HG02970 (cell line): ENCODE results near the gene SDHA.
"Not testable (repeated sequence)": the region's sequence is repeated elsewhere in the genome, so short reads cannot be mapped to it uniquely, and the experiment has no call there.

Source experiments
- ATAC-seq: cut with Tn5 transposase; IDR thresholded peaks from one replicate; pipeline ENCODE4 v1.9.1; 2021; ENCODE audit warnings: mild to moderate bottlenecking, moderate library complexity, moderate number of reproducible peaks; ENCODE audit not compliant: unreplicated experiment, low FRiP score

Gene SDHA

DNA sequence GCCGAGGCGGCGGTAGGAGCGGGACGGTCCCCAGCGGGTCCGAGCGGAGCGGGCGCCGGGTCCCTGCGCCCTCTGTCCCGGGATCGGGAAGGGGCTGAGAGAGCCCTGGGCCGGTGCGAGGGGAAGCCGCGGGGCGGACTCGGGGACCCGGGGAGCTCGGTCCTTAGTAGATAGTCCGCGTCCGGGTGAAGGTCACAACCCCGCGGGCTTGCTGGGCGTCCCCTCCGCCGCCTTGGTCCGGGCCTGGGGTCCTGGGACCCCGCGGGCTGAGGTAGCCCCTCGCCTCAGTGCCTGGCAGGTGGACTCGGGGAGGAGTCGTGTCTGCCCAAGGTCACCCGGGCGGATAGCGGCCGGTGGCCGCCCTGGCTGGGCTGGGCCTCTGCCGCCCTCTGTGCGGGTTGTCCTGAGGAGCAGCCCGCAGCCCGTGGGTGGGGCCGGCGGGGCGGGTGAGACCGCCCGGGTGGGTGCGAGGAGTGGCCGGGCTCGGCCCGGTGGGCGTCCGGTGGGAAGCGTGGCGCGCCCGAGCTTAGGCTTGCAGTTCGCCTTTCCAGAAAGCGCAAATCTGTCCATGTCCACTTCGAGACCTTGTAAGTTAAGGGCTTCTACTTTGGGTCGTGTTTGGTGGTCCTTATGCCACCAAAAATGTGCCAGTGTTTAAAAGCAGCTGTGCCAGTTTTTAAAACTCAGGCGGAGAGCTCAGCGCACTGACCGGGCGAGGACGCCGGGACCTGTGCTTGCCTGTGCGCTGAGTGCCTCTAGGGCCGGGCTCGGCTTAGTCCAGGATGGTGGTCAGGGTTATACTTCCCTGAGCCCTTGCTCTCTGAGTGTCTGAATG lies 554 bp downstream of the SDHA start:
- ATAC-seq: peak; percentile 4

- no peak for ATAC-seq
Observed at GRCh38 chr5:219460-219863, 1.3 kb downstream of the SDHA start.

GRCh38 chr5:219991-220390 lies 1.9 kb downstream of the SDHA start:
- ATAC-seq: no peak

GRCh38 chr5:222951-223715 lies 5.0 kb downstream of the SDHA start:
- ATAC-seq: not testable (repeated sequence)

DNA sequence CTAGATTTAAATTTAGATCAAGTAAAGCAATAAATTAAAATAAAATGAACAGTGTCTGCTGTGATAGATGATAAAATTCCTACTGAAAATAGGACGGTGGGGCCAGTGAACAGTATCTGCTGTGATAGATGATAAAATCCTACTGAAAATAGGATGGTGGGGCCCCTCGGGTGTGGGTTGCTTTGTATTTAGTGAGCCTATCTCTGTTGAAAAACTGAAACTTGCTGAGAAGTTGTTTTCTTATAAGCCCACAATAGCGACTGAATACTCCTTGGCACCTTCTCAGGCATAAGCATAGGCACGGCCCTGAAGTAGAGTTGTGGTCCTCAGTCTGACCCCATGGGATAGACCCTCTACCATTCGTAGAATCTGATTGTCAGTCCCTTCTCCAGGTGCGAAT lies 5.7 kb downstream of the SDHA start:
- ATAC-seq: no peak

DNA sequence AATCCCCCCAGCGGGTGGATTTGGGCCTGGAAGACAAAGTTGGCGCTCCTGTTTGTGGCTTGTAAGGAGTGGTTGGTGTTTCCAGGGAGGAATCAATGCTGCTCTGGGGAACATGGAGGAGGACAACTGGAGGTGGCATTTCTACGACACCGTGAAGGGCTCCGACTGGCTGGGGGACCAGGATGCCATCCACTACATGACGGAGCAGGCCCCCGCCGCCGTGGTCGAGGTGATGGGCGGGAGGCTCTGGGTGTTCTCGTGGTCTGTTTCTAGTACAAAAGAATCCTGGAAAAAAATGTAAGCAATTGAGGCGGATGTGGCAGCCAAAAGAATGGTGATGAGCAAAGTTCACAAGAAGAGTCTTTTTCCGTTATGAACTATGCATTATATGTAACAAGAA lies 7.2 kb downstream of the SDHA start:
- no peak for ATAC-seq

- not testable (repeated sequence) for ATAC-seq
Observed at GRCh38 chr5:227375-227774, 9.3 kb downstream of the SDHA start.

DNA sequence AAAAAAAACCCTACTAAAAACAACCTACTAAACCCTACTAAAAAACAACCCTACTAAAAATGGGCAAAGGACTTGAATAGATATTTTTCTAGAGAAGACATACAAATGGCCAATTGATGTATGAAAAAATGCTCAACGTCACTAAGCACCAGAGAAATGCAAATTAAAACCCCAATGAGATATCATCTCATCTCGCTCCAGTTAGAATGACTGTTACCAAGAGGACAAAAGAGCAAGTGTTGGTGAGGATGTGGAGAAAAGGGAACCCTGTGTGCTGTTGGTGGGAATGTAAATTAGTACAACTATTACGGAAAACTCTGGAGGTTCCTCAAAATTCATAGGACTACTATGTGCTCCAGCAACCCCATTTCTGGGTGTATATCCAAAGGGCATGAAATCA lies 10.8 kb downstream of the SDHA start:
- no peak for ATAC-seq

DNA sequence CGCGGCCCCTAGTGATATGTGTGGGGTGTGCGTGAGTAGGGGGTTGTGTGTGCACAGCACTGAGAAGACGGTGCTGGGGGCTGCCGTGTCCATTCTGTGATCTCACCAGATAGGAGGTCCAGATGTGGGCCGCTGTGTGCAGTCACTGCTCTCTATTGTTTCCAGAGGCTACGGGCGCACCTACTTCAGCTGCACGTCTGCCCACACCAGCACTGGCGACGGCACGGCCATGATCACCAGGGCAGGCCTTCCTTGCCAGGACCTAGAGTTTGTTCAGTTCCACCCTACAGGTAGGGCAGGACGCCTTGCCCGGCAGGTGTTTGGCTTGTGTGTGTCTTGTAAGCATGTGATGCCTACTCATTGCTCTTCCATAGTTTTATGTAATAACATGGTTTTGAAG lies 12.6 kb downstream of the SDHA start:
- ATAC-seq: no peak

- ATAC-seq: no peak
Observed at GRCh38 chr5:231661-232060, 13.5 kb downstream of the SDHA start.

- not testable (repeated sequence) for ATAC-seq
Observed at GRCh38 chr5:233426-233825, 15.3 kb downstream of the SDHA start.

DNA sequence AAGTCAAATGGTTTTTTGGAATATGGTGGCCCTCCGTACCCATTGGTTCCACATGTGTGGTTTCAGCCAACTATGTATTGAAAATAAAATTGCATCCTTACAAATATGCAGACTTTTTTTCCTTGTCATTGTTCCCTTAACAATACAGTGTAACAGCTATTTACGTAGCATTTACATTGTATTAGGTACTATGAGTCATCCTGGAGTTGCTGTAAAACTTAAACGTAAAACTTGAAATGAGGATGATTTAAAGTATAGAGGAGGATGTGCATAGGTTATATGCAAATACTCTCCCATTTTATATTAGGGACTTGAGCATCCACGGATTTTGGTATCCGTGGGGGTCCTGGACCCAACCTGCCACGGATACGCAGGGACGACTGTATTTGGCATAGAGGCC lies 16.3 kb downstream of the SDHA start:
- ATAC-seq: no peak

DNA sequence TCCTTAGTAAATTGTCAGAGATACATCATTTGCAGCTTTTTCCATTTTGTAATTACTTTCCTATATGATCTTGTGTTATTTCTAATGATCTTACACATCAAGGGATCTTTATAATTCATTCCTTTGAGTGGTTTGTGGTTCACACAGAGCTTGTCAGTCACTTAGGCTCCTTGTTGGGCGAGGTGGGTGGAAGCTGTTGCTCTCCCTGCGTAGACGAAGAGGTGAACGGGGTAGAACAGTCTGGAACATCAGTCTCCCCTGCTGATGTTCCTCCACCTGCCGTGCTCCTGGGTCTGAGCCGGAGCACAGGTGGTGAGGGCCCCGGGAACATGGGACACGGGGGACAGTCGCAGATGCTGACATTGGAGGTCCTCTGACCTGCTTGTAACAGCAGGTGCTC lies 17.4 kb downstream of the SDHA start:
- not testable (repeated sequence) for ATAC-seq

GRCh38 chr5:237931-238330 lies 19.8 kb downstream of the SDHA start:
- not testable (repeated sequence) for ATAC-seq

GRCh38 chr5:240550-240949 lies 22.4 kb downstream of the SDHA start:
- ATAC-seq: not testable (repeated sequence)

- ATAC-seq: not testable (repeated sequence)
Observed at GRCh38 chr5:241045-241669, 23.0 kb downstream of the SDHA start.

DNA sequence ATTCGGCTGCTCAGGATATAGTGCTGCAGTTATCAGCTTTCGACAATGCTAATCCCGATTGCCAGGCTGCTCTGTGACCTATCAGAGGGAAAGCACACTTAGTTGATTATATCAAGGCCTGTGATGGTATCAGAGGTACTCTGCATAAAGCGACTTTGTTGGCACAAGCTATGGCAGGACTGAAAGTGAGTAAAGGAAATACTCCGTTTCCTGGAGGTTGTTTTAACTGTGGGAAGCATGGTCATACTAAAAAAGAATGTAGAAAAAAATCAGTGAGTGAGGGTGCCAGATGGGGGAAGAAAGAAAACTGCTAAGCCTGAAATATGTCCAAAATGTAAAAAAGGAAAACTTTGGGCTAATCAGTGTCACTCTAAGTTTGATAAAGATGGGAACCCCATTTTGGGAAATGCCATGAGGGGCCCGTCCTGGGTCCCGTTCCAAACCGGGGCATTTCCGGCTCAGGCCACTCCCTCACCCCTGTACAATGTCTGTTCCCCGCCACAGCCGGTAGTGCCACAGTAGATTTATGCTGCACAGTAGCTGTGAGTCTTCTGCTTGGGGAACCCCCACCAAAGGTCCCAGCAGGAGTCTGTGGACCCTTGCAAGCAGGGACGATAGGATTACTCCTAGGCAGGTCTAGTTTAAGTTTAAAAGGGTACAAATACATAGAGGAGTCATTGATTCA lies 25.7 kb downstream of the SDHA start:
- not testable (repeated sequence) for ATAC-seq

DNA sequence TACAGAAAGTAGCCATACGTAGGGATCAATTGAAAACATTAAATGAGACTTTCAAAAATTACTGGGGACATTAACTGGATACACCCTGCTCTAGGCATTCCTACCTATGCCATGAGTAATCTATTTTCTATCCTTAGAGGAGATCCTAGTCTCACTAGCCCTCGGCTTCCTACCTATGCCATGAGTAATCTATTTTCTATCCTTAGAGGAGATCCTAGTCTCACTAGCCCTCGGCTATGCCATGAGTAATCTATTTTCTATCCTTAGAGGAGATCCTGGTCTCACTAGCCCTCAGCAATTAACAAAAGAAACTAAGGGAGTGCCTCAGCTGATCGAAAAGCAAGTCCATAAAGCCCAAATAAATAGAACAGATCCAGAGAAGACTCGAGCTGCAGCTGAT lies 27.6 kb downstream of the SDHA start:
- not testable (repeated sequence) for ATAC-seq

GRCh38 chr5:250396-250795 lies 32.3 kb downstream of the SDHA start:
- ATAC-seq: not testable (repeated sequence)

DNA sequence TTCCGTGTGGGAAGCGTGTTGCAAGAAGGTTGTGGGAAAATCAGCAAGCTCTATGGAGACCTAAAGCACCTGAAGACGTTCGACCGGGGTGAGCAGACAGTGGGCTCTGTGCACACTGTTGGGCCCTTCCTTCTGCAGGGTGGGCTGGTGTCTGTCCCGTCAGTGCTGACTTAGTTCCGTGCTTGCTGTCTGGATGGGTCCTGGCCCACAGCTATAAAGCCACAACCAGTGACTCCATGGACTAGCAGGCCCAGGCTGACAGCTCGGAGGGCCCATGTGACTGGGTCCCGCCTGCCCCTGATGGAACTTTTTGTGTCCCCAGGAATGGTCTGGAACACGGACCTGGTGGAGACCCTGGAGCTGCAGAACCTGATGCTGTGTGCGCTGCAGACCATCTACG lies 32.9 kb downstream of the SDHA start:
- not testable (repeated sequence) for ATAC-seq

DNA sequence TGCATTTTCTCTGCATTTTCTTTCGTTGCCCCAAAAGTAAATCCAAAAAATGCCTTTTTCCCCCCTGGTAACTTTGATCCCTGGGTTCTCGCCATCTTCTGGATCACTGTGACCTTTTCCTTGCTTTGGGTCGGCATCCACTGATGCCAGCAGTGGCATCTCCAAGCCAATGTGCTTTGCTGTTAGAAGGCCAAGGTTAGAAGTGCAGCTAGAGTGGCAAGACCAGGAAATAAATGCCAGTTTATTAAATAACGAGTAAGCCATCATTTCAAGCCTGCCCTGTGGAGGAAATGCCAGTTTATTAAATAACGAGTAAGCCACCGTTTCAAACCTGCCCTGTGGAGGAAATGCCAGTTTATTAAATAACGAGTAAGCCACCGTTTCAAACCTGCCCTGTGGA lies 33.4 kb downstream of the SDHA start:
- ATAC-seq: not testable (repeated sequence)
